ENCODE data around the gene SNAI3. TPM values are rescaled to one million over a fixed set of nuclear protein-coding genes. Genes with fewer than 3 reads are reported as not detected.

Gene SNAI3
- total RNA-seq, 1 experiment from 2014 or later = not detected

- POLR2A ChIA-PET = interaction anchor here (0.6 kb wide), 1 partner anchor 18 kb away, joined by 4 read pairs; no protein-coding TSS in a partner anchor
- Histone ChIP-seq H3K27ac (ENCODE audit: low read length) (peak overlapping the region; percentile 59; the same call in 1 of the 2 replicates), H3K27me3 (ENCODE audit: control insufficient read depth, insufficient read depth, low read length) (no peaks in the 10 kb centered on the region), H3K9me3 (ENCODE audit: control insufficient read depth, insufficient read depth, low read depth, low read length) (no peaks in the 10 kb centered on the region), H3K36me3 (ENCODE audit: control insufficient read depth, insufficient read depth, low read length) (peaks cover 6% of the 10 kb centered on the region; the same call in 1 of the 2 replicates), H3K4me3 (ENCODE audit: low read depth in 2 of 2, low read length in 2 of 2) (peak overlapping the region; percentile 59 to 85), H3K4me1 (ENCODE audit: control insufficient read depth, insufficient read depth, low read length) (peaks cover 9% of the 10 kb centered on the region)
- CTCF ChIA-PET = no interaction called here
- intact Hi-C loops (cut with micrococcal nuclease; ENCODE audit: unreplicated experiment) (no loop called here), in situ Hi-C loops (cut with HindIII; ENCODE audit: low pct_unique_long_range_greater_than_20kb, low sequenced_read_pairs) (no loop called here)
- no peak for ATAC-seq
- BruUV-seq (replicated peaks) = TSS peak; percentile 81
- TF ChIP-seq TCF7L2 (IDR thresholded peaks at IDR 0.05; ENCODE audit: low read depth, low read length) = no peak
- TF ChIP-seq POLR2AphosphoS5 (IDR thresholded peaks at IDR 0.05; ENCODE audit: low read depth, low read length) = no peak
- no peak for TF ChIP-seq REST (IDR thresholded peaks at IDR 0.05; ENCODE audit: insufficient read depth in 1 of 2, low read depth in 2 of 2, low read length in 1 of 2)
- no peak for TF ChIP-seq CTCF (IDR thresholded peaks at IDR 0.05)
- TF ChIP-seq SIN3A (IDR thresholded peaks at IDR 0.05; ENCODE audit: borderline replicate concordance, insufficient read depth, low read depth, low read length) = no peak
- DNase-seq (ENCODE audit: low read depth, low spot score) = no peak
These were observed 18.9 kb upstream of the SNAI3 start for GRCh38 chr16:88705076-88705684.

GRCh38 chr16:88703486-88704309, 17.4 kb upstream of the SNAI3 start:
- Histone ChIP-seq H3K27me3 (ENCODE audit: control insufficient read depth, insufficient read depth, low read length) (no peaks in the 10 kb centered on the region), H3K4me1 (ENCODE audit: control insufficient read depth, insufficient read depth, low read length) (peaks cover 9% of the 10 kb centered on the region), H3K9me3 (ENCODE audit: control insufficient read depth, insufficient read depth, low read depth, low read length) (no peaks in the 10 kb centered on the region), H3K4me3 (ENCODE audit: low read depth in 2 of 2, low read length in 2 of 2) (no peak overlapping the region), H3K27ac (ENCODE audit: low read length) (no peak overlapping the region), H3K36me3 (ENCODE audit: control insufficient read depth, insufficient read depth, low read length) (peaks cover 6% of the 10 kb centered on the region; the same call in 1 of the 2 replicates)
- ATAC-seq (no peak), DNase-seq (ENCODE audit: low read depth, low spot score) (no peak)
- ChIA-PET POLR2A (no interaction called here), CTCF (no interaction called here)
- in situ Hi-C loops (cut with HindIII; ENCODE audit: low pct_unique_long_range_greater_than_20kb, low sequenced_read_pairs) = no loop called here
- no TSS peak for BruUV-seq (replicated peaks)
- intact Hi-C loops (cut with micrococcal nuclease; ENCODE audit: unreplicated experiment) = no loop called here
- TF ChIP-seq SIN3A (IDR thresholded peaks at IDR 0.05; ENCODE audit: borderline replicate concordance, insufficient read depth, low read depth, low read length) = no peak
- TF ChIP-seq CTCF (IDR thresholded peaks at IDR 0.05) = no peak
- TF ChIP-seq TCF7L2 (IDR thresholded peaks at IDR 0.05; ENCODE audit: low read depth, low read length) = no peak
- TF ChIP-seq POLR2AphosphoS5 (IDR thresholded peaks at IDR 0.05; ENCODE audit: low read depth, low read length) = no peak
- TF ChIP-seq REST (IDR thresholded peaks at IDR 0.05; ENCODE audit: insufficient read depth in 1 of 2, low read depth in 2 of 2, low read length in 1 of 2) = no peak
